ENCODE results near the gene TLX2.

- no peak for TF ChIP-seq HDAC6 (IDR thresholded peaks at IDR 0.05; ENCODE audit: low read depth, low read length)
- TF ChIP-seq POLR2A (IDR thresholded peaks at IDR 0.05; ENCODE audit: control extremely low read depth in 1 of 2, low read depth in 2 of 2, low read length in 2 of 2), result no peak
- TF ChIP-seq YY1 (IDR thresholded peaks at IDR 0.05; ENCODE audit: low read depth, low read length), result no peak
- no peak for TF ChIP-seq EZH2 (IDR thresholded peaks at IDR 0.05; ENCODE audit: low read depth, low read length, severe bottlenecking)
- no peak for TF ChIP-seq JUND (IDR thresholded peaks at IDR 0.05; ENCODE audit: low read length)
- no peak for TF ChIP-seq RAD21 (IDR thresholded peaks at IDR 0.05 in 1 of 2, conservative IDR thresholded peaks at IDR 0.05 in 1 of 2; ENCODE audit: low read depth in 2 of 2, low read length in 2 of 2)
- TF ChIP-seq PHF8 (conservative IDR thresholded peaks at IDR 0.05; ENCODE audit: low read depth, low read length), result no peak
- TF ChIP-seq, protein P1, sequence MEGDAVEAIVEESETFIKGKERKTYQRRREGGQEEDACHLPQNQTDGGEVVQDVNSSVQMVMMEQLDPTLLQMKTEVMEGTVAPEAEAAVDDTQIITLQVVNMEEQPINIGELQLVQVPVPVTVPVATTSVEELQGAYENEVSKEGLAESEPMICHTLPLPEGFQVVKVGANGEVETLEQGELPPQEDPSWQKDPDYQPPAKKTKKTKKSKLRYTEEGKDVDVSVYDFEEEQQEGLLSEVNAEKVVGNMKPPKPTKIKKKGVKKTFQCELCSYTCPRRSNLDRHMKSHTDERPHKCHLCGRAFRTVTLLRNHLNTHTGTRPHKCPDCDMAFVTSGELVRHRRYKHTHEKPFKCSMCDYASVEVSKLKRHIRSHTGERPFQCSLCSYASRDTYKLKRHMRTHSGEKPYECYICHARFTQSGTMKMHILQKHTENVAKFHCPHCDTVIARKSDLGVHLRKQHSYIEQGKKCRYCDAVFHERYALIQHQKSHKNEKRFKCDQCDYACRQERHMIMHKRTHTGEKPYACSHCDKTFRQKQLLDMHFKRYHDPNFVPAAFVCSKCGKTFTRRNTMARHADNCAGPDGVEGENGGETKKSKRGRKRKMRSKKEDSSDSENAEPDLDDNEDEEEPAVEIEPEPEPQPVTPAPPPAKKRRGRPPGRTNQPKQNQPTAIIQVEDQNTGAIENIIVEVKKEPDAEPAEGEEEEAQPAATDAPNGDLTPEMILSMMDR (IDR thresholded peaks at IDR 0.05; ENCODE audit: control extremely low read depth in 1 of 3, insufficient read depth in 1 of 3, low read depth in 1 of 3, low read length in 3 of 3), result no peak
- TF ChIP-seq SUZ12 (IDR thresholded peaks at IDR 0.05; ENCODE audit: low read length), result no peak
- TF ChIP-seq EP300 (IDR thresholded peaks at IDR 0.05; ENCODE audit: borderline replicate concordance in 1 of 2, low read depth in 2 of 2, low read length in 2 of 2), result no peak
- TF ChIP-seq SIX5 (IDR thresholded peaks at IDR 0.05; ENCODE audit: low read depth, low read length), result no peak
- no peak for TF ChIP-seq RNF2 (IDR thresholded peaks at IDR 0.05; ENCODE audit: borderline replicate concordance, low read depth, low read length, missing control alignments, poor library complexity, severe bottlenecking)
- no peak for TF ChIP-seq POU5F1 (IDR thresholded peaks at IDR 0.05; ENCODE audit: low read depth, low read length)
Measured at GRCh38 chr2:74551530-74551929, 37.3 kb downstream of the TLX2 start.

Data from H1 (cell line).